Measurements from ENCODE around the gene HNRNPLL.

HNRNPLL gene

GRCh38 chr2:38602732-38603401 is at the start of gene HNRNPLL:
TSS of gene HNRNPLL (minus strand) at chr2:38602928. CDS start at chr2:38602626, 302 bp downstream.
- peak; percentile 90 for ATAC-seq
- TF ChIP-seq ZNF8 (CRISPR knock-in tag; IDR thresholded peaks at IDR 0.05) = peak; percentile 24; the same call in 1 of the 2 replicates
- 0 out of 2 replicates have a peak, but pooled peaks have one; percentile 39 for TF ChIP-seq TCF4 (CRISPR knock-in tag; IDR thresholded peaks at IDR 0.05; ENCODE audit: borderline replicate concordance)
- TF ChIP-seq PATZ1 (CRISPR knock-in tag; IDR thresholded peaks at IDR 0.05; ENCODE audit: borderline replicate concordance) = peak; percentile 85
- no peak for TF ChIP-seq BACH2 (CRISPR knock-in tag; IDR thresholded peaks at IDR 0.05; ENCODE audit: borderline replicate concordance)
- peak; percentile 77 for TF ChIP-seq GLIS3 (CRISPR knock-in tag; IDR thresholded peaks at IDR 0.05)
- TF ChIP-seq ISL1 (CRISPR knock-in tag; IDR thresholded peaks at IDR 0.05) = 0 out of 2 replicates have a peak, but pooled peaks have one; percentile 3

DNA sequence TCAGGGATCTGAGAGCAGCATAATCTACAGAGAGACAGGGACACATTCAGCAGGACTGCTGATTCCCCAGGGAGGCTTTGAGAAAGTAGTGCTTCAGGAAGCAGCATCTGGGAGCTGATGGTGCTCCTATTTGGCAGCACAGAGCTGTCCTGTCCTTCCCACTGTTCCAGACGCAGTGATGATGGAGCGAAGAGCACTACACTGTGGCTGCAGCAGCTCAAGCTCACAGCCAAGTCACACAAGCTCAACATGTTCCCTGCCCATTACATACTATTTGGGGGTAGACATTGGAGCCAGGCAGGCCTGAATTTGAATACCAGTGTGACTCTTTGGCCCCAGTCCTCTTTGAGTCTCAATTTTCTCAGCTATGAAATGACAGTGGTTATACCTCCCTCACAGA is 48.0 kb upstream of the HNRNPLL start:
- ATAC-seq = no peak

GRCh38 chr2:38650012-38650411 is 47.3 kb upstream of the HNRNPLL start:
- TF ChIP-seq CREB5 (CRISPR knock-in tag; IDR thresholded peaks at IDR 0.05; ENCODE audit: low read depth) (no peak), ZNF70 (CRISPR knock-in tag; IDR thresholded peaks at IDR 0.05) (no peak), PPARA (CRISPR knock-in tag; IDR thresholded peaks at IDR 0.05; ENCODE audit: borderline replicate concordance) (no peak), ESRRG (CRISPR knock-in tag; IDR thresholded peaks at IDR 0.05) (no peak), BACH2 (CRISPR knock-in tag; IDR thresholded peaks at IDR 0.05; ENCODE audit: borderline replicate concordance) (no peak), ZFP3 (CRISPR knock-in tag; IDR thresholded peaks at IDR 0.05) (no peak), ZNF8 (CRISPR knock-in tag; IDR thresholded peaks at IDR 0.05) (no peak)
- TF ChIP-seq, protein P1, sequence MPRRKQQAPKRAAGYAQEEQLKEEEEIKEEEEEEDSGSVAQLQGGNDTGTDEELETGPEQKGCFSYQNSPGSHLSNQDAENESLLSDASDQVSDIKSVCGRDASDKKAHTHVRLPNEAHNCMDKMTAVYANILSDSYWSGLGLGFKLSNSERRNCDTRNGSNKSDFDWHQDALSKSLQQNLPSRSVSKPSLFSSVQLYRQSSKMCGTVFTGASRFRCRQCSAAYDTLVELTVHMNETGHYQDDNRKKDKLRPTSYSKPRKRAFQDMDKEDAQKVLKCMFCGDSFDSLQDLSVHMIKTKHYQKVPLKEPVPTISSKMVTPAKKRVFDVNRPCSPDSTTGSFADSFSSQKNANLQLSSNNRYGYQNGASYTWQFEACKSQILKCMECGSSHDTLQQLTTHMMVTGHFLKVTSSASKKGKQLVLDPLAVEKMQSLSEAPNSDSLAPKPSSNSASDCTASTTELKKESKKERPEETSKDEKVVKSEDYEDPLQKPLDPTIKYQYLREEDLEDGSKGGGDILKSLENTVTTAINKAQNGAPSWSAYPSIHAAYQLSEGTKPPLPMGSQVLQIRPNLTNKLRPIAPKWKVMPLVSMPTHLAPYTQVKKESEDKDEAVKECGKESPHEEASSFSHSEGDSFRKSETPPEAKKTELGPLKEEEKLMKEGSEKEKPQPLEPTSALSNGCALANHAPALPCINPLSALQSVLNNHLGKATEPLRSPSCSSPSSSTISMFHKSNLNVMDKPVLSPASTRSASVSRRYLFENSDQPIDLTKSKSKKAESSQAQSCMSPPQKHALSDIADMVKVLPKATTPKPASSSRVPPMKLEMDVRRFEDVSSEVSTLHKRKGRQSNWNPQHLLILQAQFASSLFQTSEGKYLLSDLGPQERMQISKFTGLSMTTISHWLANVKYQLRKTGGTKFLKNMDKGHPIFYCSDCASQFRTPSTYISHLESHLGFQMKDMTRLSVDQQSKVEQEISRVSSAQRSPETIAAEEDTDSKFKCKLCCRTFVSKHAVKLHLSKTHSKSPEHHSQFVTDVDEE (CRISPR knock-in tag; IDR thresholded peaks at IDR 0.05) = no peak
- no peak for ATAC-seq

More for the DNA sequence above, 48.0 kb upstream of the HNRNPLL start:
- TF ChIP-seq ARNTL (CRISPR knock-in tag; IDR thresholded peaks at IDR 0.05; ENCODE audit: borderline replicate concordance, low read depth) (no peak), POU6F1 (CRISPR knock-in tag; IDR thresholded peaks at IDR 0.05; ENCODE audit: borderline replicate concordance, low read depth) (no peak)
- TF ChIP-seq, protein P2, sequence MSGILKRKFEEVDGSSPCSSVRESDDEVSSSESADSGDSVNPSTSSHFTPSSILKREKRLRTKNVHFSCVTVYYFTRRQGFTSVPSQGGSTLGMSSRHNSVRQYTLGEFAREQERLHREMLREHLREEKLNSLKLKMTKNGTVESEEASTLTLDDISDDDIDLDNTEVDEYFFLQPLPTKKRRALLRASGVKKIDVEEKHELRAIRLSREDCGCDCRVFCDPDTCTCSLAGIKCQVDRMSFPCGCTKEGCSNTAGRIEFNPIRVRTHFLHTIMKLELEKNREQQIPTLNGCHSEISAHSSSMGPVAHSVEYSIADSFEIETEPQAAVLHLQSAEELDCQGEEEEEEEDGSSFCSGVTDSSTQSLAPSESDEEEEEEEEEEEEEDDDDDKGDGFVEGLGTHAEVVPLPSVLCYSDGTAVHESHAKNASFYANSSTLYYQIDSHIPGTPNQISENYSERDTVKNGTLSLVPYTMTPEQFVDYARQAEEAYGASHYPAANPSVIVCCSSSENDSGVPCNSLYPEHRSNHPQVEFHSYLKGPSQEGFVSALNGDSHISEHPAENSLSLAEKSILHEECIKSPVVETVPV (CRISPR knock-in tag; IDR thresholded peaks at IDR 0.05) = no peak
- TF ChIP-seq, protein P1 (CRISPR knock-in tag; IDR thresholded peaks at IDR 0.05) = no peak
